Glutamatergic neuron (in vitro differentiated cells): ENCODE results near the gene DYRK1B. TPM values are rescaled to one million over a fixed set of nuclear protein-coding genes. Genes with fewer than 3 reads are reported as not detected.

Experiments
- DNase-seq: peaks from one replicate; pipeline ENCODE4 v3.0.0; 2022
- H3K27ac Mint-ChIP-seq: one replicate; pipeline ENCODE4 v1.8.0; 2020; ENCODE audit warnings: mild to moderate bottlenecking, mixed read lengths, inconsistent platforms; ENCODE audit not compliant: unreplicated experiment
- H3K27me3 Mint-ChIP-seq: one replicate; pipeline ENCODE4 v1.8.0; 2020; ENCODE audit warnings: mild to moderate bottlenecking, moderate library complexity, mixed read lengths, inconsistent platforms; ENCODE audit not compliant: unreplicated experiment
- H3K36me3 Mint-ChIP-seq: one replicate; pipeline ENCODE4 v1.8.0; 2020; ENCODE audit warnings: mild to moderate bottlenecking, mixed read lengths, inconsistent platforms; ENCODE audit not compliant: unreplicated experiment
- H3K4me1 Mint-ChIP-seq: one replicate; pipeline ENCODE4 v1.8.0; 2020; ENCODE audit warnings: mild to moderate bottlenecking, low read depth, mixed read lengths, inconsistent platforms; ENCODE audit not compliant: unreplicated experiment
- H3K4me3 Mint-ChIP-seq: one replicate; pipeline ENCODE4 v1.8.0; 2020; ENCODE audit warnings: mild to moderate bottlenecking, mixed read lengths, inconsistent platforms; ENCODE audit not compliant: unreplicated experiment
- H3K9me3 Mint-ChIP-seq: one replicate; pipeline ENCODE4 v1.8.0; 2020; ENCODE audit warnings: mild to moderate bottlenecking, moderate library complexity, mixed read lengths, inconsistent platforms; ENCODE audit not compliant: unreplicated experiment
- CTCF ChIP-seq: fragments of 200-600 bp; sonication (generic); IDR thresholded peaks from one replicate; pipeline ENCODE4 v1.5.0; 2021; ENCODE audit not compliant: partially characterized antibody, unreplicated experiment
- total RNA-seq: library from RNA; stranded (reverse); fragmentation: NEBNext Ultra II Directional; extraction: Animal tissue kit (Norgen Biotek cat#: 25700); gene quantifications from one replicate; pipeline ENCODE4 v1.2.1, GENCODE V29; 2021; ENCODE audit not compliant: unreplicated experiment

The DYRK1B gene
- total RNA-seq, 1 donor from 2014 or later = 86.3 TPM

- H3K27me3 Mint-ChIP-seq = peaks cover 6% of the 10 kb centered on the region
- H3K27ac Mint-ChIP-seq = no peak overlapping the region
- DNase-seq = no peak
- peaks cover 24% of the 10 kb centered on the region for H3K4me1 Mint-ChIP-seq
- TF ChIP-seq CTCF = no peak
- H3K4me3 Mint-ChIP-seq = no peak overlapping the region
- H3K9me3 Mint-ChIP-seq = peaks cover 4% of the 10 kb centered on the region
- no peaks in the 10 kb centered on the region for H3K36me3 Mint-ChIP-seq
Observed at GRCh38 chr19:39847525-39847924, 13.6 kb upstream of the DYRK1B start.

- Mint-ChIP-seq H3K27ac (peak overlapping the region; percentile 80), H3K9me3 (peaks cover 4% of the 10 kb centered on the region), H3K4me3 (peak overlapping the region; percentile 90), H3K36me3 (no peaks in the 10 kb centered on the region), H3K4me1 (peaks cover 28% of the 10 kb centered on the region), H3K27me3 (peaks cover 6% of the 10 kb centered on the region)
- TF ChIP-seq CTCF = no peak
- no peak for DNase-seq
Observed at GRCh38 chr19:39846678-39847486, 12.9 kb upstream of the DYRK1B start.

DNA sequence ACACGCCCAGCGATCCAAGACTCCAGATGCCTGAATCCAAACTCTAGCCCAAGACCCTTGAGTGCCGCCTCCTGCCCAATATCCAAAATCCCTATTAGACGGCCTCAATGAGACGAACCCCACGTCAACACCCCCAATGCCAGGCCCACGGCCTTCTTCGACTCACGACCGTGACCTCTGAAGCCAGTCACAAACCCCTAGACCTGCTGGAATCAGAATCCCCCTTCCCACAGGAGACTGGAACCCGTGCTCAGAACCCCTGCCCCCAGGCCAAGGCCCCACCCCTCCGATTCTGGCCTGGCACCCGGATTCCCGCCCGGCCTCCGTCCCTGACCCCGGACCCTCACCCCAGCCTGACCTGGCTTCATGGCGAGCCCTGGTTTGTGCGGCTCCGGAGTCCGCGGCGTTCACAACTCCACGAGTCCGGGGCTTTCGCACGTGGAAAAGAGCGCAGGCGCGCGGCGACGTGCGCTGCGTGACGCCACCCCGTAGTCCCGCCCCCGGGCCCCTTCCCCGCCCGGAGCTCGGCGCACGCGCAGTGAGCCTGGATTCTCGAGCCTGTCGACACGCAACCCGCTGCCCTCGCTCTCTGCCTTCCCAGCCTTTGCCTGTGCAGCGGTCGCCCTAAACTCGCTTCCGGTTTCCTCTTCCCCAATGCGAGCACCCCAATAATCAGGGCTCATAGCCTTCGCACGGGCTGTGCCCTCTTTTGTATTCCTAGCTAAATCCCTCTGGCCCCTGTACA lies 12.1 kb upstream of the DYRK1B start, which contains the start of gene FBL:
TSS of gene FBL (minus strand) at position 447 of the 745 bp plus-strand sequence. CDS start at position 368, 79 bp downstream.
- Mint-ChIP-seq H3K4me3 (peak within 1 kb of the TSS; percentile 90), H3K27me3 (peaks cover 7% of the 10 kb centered on the region), H3K27ac (peak within 1 kb of the TSS; percentile 80), H3K4me1 (peaks cover 32% of the 10 kb centered on the region), H3K9me3 (peaks cover 4% of the 10 kb centered on the region), H3K36me3 (no peaks in the 10 kb centered on the region)
- peak; percentile 99 for DNase-seq
- TF ChIP-seq CTCF = no peak

DNA sequence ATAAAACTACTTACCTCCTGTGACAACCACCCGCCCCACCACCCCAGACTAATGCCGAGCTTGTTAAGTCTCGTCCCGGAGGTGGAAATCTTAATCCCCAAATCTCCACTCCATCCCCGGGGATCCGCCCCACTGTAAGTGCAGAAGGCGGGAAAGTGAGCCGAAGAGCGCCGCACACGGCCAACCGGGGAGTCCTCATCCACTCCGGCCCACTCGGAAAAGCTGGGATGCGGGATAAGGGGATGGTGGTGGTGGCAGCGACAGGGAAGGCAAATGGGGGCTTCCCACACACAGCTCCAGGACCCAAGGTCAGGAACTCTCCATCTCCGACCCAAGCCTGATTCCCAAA lies 11.6 kb upstream of the DYRK1B start:
- Mint-ChIP-seq H3K4me1 (peaks cover 33% of the 10 kb centered on the region), H3K36me3 (no peaks in the 10 kb centered on the region), H3K27ac (peak overlapping the region; percentile 24), H3K27me3 (peaks cover 7% of the 10 kb centered on the region), H3K9me3 (peaks cover 4% of the 10 kb centered on the region), H3K4me3 (peak overlapping the region; percentile 90)
- no peak for TF ChIP-seq CTCF
- peak; percentile 24 for DNase-seq

DNA sequence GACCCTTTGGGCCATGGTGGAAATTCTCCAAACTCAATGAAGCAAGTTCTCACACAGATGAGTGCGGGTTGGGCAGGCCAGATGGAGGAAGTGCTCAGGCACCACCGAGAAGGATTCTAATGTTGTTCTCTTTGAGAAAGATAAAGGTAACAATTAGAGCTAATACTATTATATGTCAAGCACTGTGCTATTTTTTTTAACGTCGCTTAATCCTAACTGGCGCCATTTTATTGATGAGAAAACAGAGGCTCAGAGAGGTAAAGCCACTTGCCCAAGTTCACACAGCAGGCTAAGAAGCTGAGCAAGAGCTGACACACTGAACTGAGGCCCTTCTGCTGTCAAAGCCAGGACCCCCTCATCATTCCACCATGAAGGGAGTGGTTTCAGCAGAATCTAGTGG lies 11.2 kb upstream of the DYRK1B start:
- H3K9me3 Mint-ChIP-seq = peaks cover 4% of the 10 kb centered on the region

More for the DNA sequence above, 11.2 kb upstream of the DYRK1B start:
- TF ChIP-seq CTCF = no peak
- Mint-ChIP-seq H3K4me3 (peak overlapping the region; percentile 90), H3K4me1 (peaks cover 35% of the 10 kb centered on the region), H3K27ac (no peak overlapping the region), H3K27me3 (peaks cover 7% of the 10 kb centered on the region), H3K36me3 (no peaks in the 10 kb centered on the region)
- DNase-seq = no peak
